Natural killer cell (primary cell): ENCODE measurements around the gene RRP12. TPM values are rescaled to one million over a fixed set of nuclear protein-coding genes. Genes with fewer than 3 reads are reported as not detected.

Source experiments
- ATAC-seq, 3 donors: fragments of 150-1000 bp in 2 of 3; fragments of 200-7000 bp in 1 of 3; cut with Tn5 transposase; 1 replicate in 1 of 3; 2 replicates in 2 of 3; pipeline ENCODE4 v1.10.0; 2021; ENCODE audit warnings: mild to moderate bottlenecking in 2 of 3, moderate library complexity in 2 of 3
- DNase-seq, 2 donors: peaks; one replicate each; pipeline versions ENCODE4 v3.0.0 to v3.0.0-alpha.2; 2013 to 2021; ENCODE audit warnings: mixed read lengths in 1 of 2
- H3K27ac ChIP-seq: one replicate; pipeline ENCODE4 v1.5.1; 2013; ENCODE audit warnings: mild to moderate bottlenecking, low read length
- H3K27me3 ChIP-seq: one replicate; pipeline ENCODE4 v1.6.1; 2013; ENCODE audit warnings: low read length; ENCODE audit not compliant: control insufficient read depth, insufficient read depth
- H3K36me3 ChIP-seq: one replicate; pipeline ENCODE4 v1.6.1; 2013; ENCODE audit warnings: low read length; ENCODE audit not compliant: control insufficient read depth, insufficient read depth
- H3K4me1 ChIP-seq: one replicate; pipeline ENCODE4 v1.6.1; 2013; ENCODE audit warnings: low read length; ENCODE audit not compliant: control insufficient read depth, insufficient read depth
- H3K4me3 ChIP-seq: one replicate; pipeline ENCODE4 v1.5.1; 2013; ENCODE audit warnings: low read length
- H3K9me3 ChIP-seq: one replicate; pipeline ENCODE4 v1.6.1; 2013; ENCODE audit warnings: low read length; ENCODE audit not compliant: control insufficient read depth, insufficient read depth
- H3K27ac Mint-ChIP-seq, 2 donors: one replicate each; pipeline ENCODE4 v1.8.0; 2022; ENCODE audit warnings: mild to moderate bottlenecking in 2 of 2, mixed read lengths in 2 of 2, moderate library complexity in 1 of 2
- H3K27me3 Mint-ChIP-seq, 2 donors: one replicate each; pipeline ENCODE4 v1.8.0; 2022; ENCODE audit warnings: low read depth in 2 of 2, mixed read lengths in 2 of 2
- H3K36me3 Mint-ChIP-seq: one replicate; pipeline ENCODE4 v1.8.0; 2022; ENCODE audit warnings: mixed read lengths
- H3K4me1 Mint-ChIP-seq, 2 donors: one replicate each; pipeline ENCODE4 v1.8.0; 2022; ENCODE audit warnings: mixed read lengths in 2 of 2
- H3K4me3 Mint-ChIP-seq: one replicate; pipeline ENCODE4 v1.8.0; 2022; ENCODE audit warnings: mild to moderate bottlenecking, moderate library complexity, mixed read lengths
- H3K9me3 Mint-ChIP-seq, 2 donors: one replicate each; pipeline ENCODE4 v1.8.0; 2022; ENCODE audit warnings: mixed read lengths in 2 of 2
- CTCF ChIP-seq: fragments of 200-600 bp; IDR thresholded peaks from one replicate; pipeline ENCODE4 v1.8.0; 2022; ENCODE audit warnings: antibody characterized with exemption
- WGBS: methylation state at CpG from one replicate; pipeline ENCODE4 v1.1.7; 2013; ENCODE audit warnings: missing lambda C conversion rate; ENCODE audit not compliant: insufficient coverage; 5-methylcytosine and 5-hydroxymethylcytosine counted together
- intact Hi-C: fragments of 100-400 bp; cut with micrococcal nuclease; formaldehyde crosslinking; loops from one replicate; pipeline ENCODE4 v1.14.2; 2022
- total RNA-seq, 4 donors: library from RNA; stranded (reverse); fragments of 120-200 nt in 1 of 4; gene quantifications; one replicate each; pipeline versions ENCODE4 v1.2.3 to v1.2.4, GENCODE V29; 2013 to 2022

The RRP12 gene
- total RNA-seq, 3 donors from 2014 or later (not counting 1 experiment from before 2014, with no cell fraction given), result 60.1 to 234 (median 79.2) TPM

- 100% methylated on average over 1 of the region's 1 CpG for WGBS
- no peak for ATAC-seq
- no peaks in the 10 kb centered on the region for H3K4me1 ChIP-seq
- H3K36me3 Mint-ChIP-seq, result no peaks in the 10 kb centered on the region
- H3K4me3 ChIP-seq, result no peak overlapping the region
- H3K4me3 Mint-ChIP-seq, result no peak overlapping the region
- peak overlapping the region; percentile 24 to 28 for H3K27ac Mint-ChIP-seq
- H3K36me3 ChIP-seq, result peaks cover 65% of the 10 kb centered on the region
- intact Hi-C loops, result no loop called here
- no peak for DNase-seq
- H3K9me3 ChIP-seq, result no peaks in the 10 kb centered on the region
- H3K27ac ChIP-seq, result no peak overlapping the region
- H3K27me3 Mint-ChIP-seq, result no peaks in the 10 kb centered on the region
- H3K9me3 Mint-ChIP-seq, result no peaks in the 10 kb centered on the region
- no peak for TF ChIP-seq CTCF
- no peaks in the 10 kb centered on the region for H3K27me3 ChIP-seq
- no peaks in the 10 kb centered on the region for H3K4me1 Mint-ChIP-seq
Measured at GRCh38 chr10:97434557-97434956, 33.4 kb upstream of the RRP12 start.

- H3K9me3 Mint-ChIP-seq, result no peaks in the 10 kb centered on the region
- TF ChIP-seq CTCF, result no peak
- Histone ChIP-seq H3K36me3 (peaks cover 61% of the 10 kb centered on the region), H3K9me3 (no peaks in the 10 kb centered on the region), H3K4me1 (no peaks in the 10 kb centered on the region), H3K4me3 (no peak overlapping the region), H3K27ac (no peak overlapping the region), H3K27me3 (no peaks in the 10 kb centered on the region)
- intact Hi-C loops, result no loop called here
- no peaks in the 10 kb centered on the region for H3K27me3 Mint-ChIP-seq
- ATAC-seq (no peak), DNase-seq (no peak)
- H3K4me1 Mint-ChIP-seq, result peaks cover 0 to 4% of the 10 kb centered on the region in 2 donors
- peak overlapping the region; percentile 24 to 28 for H3K27ac Mint-ChIP-seq
- H3K36me3 Mint-ChIP-seq, result no peaks in the 10 kb centered on the region
- H3K4me3 Mint-ChIP-seq, result no peak overlapping the region
Measured at GRCh38 chr10:97434055-97434454, 32.9 kb upstream of the RRP12 start.

GRCh38 chr10:97428572-97428981, 27.4 kb upstream of the RRP12 start:
- Mint-ChIP-seq H3K4me3 (peak overlapping the region; percentile 40), H3K27ac (peak overlapping the region; percentile 34 to 95), H3K9me3 (no peaks in the 10 kb centered on the region), H3K27me3 (no peaks in the 10 kb centered on the region), H3K4me1 (peaks cover 19 to 32% of the 10 kb centered on the region in 2 donors), H3K36me3 (no peaks in the 10 kb centered on the region)
- TF ChIP-seq CTCF, result no peak
- peaks cover 26% of the 10 kb centered on the region for H3K36me3 ChIP-seq
- no peak overlapping the region for H3K4me3 ChIP-seq
- no peaks in the 10 kb centered on the region for H3K9me3 ChIP-seq
- DNase-seq (peak in 1 of 2 donors; percentile 60), ATAC-seq (no peak)
- intact Hi-C loops, result loop anchor here (5.0 kb wide), 1 partner anchor 69 kb away; the partner anchor contains the start of genes MMS19 and UBTD1
- H3K27ac ChIP-seq, result peak overlapping the region; percentile 37
- 66% methylated on average over 2 of the region's 4 CpGs for WGBS
- H3K4me1 ChIP-seq, result peaks cover 33% of the 10 kb centered on the region
- H3K27me3 ChIP-seq, result no peaks in the 10 kb centered on the region

- Mint-ChIP-seq H3K36me3 (no peaks in the 10 kb centered on the region), H3K9me3 (no peaks in the 10 kb centered on the region), H3K4me3 (peak overlapping the region; percentile 88), H3K27ac (peak overlapping the region; percentile 86 to 95), H3K4me1 (peaks cover 19 to 37% of the 10 kb centered on the region in 2 donors), H3K27me3 (no peaks in the 10 kb centered on the region)
- H3K36me3 ChIP-seq, result peaks cover 22% of the 10 kb centered on the region
- H3K4me3 ChIP-seq, result no peak overlapping the region
- H3K27me3 ChIP-seq, result no peaks in the 10 kb centered on the region
- intact Hi-C loops, result loop anchor here (5.0 kb wide), 1 partner anchor 70 kb away; the partner anchor contains the start of genes MMS19 and UBTD1
- ATAC-seq, result no peak
- TF ChIP-seq CTCF, result no peak
- peak in 1 of 2 donors; percentile 54 for DNase-seq
- H3K4me1 ChIP-seq, result peaks cover 38% of the 10 kb centered on the region
- WGBS, result 66% methylated on average over 8 of the region's 9 CpGs
- H3K27ac ChIP-seq, result peak overlapping the region; percentile 9
- H3K9me3 ChIP-seq, result no peaks in the 10 kb centered on the region
Measured at GRCh38 chr10:97427571-97428179, 26.5 kb upstream of the RRP12 start.
